ENCODE data around the gene TFCP2. TPM values are rescaled to one million over a fixed set of nuclear protein-coding genes. Genes with fewer than 3 reads are reported as not detected.

The TFCP2 gene
- total RNA-seq, 4 donors from 2014 or later: 15.0 to 24.2 (median 18.8) TPM

- Histone ChIP-seq H3K4me3 (no peak overlapping the region), H3K36me3 (peaks cover 3% of the 10 kb centered on the region), H3K4me1 (peaks cover 5% of the 10 kb centered on the region), H3K9me3 (no peaks in the 10 kb centered on the region), H3K27ac (no peak overlapping the region), H3K27me3 (no peaks in the 10 kb centered on the region)
- TF ChIP-seq POLR2AphosphoS5 (IDR thresholded peaks at IDR 0.05) (no peak), EP300 (IDR thresholded peaks at IDR 0.05) (no peak), POLR2A (IDR thresholded peaks at IDR 0.05) (no peak), CTCF (IDR thresholded peaks at IDR 0.05) (no peak)
- DNase-seq (ENCODE audit: low spot score in 2 of 2): no peak
- 95% methylated on average over 5 of the region's 5 CpGs for WGBS
Observed at GRCh38 chr12:51131745-51132521, 41.0 kb downstream of the TFCP2 start.

GRCh38 chr12:51128919-51129318 lies 44.0 kb downstream of the TFCP2 start:
- Histone ChIP-seq H3K4me3 (no peak overlapping the region), H3K4me1 (peaks cover 11% of the 10 kb centered on the region), H3K27ac (no peak overlapping the region), H3K36me3 (peaks cover 12% of the 10 kb centered on the region), H3K27me3 (no peaks in the 10 kb centered on the region), H3K9me3 (no peaks in the 10 kb centered on the region)
- TF ChIP-seq EP300 (IDR thresholded peaks at IDR 0.05): no peak
- TF ChIP-seq POLR2A (IDR thresholded peaks at IDR 0.05): no peak
- TF ChIP-seq CTCF (IDR thresholded peaks at IDR 0.05): no peak
- TF ChIP-seq POLR2AphosphoS5 (IDR thresholded peaks at IDR 0.05): no peak
- no peak for DNase-seq (ENCODE audit: low spot score in 2 of 2)
- 89% methylated on average over 3 of the region's 3 CpGs for WGBS

- Histone ChIP-seq H3K9me3 (no peaks in the 10 kb centered on the region), H3K27ac (no peak overlapping the region), H3K27me3 (no peaks in the 10 kb centered on the region), H3K36me3 (peaks cover 12% of the 10 kb centered on the region), H3K4me3 (no peak overlapping the region), H3K4me1 (peaks cover 11% of the 10 kb centered on the region)
- no peak for TF ChIP-seq POLR2AphosphoS5 (IDR thresholded peaks at IDR 0.05)
- TF ChIP-seq EP300 (IDR thresholded peaks at IDR 0.05): no peak
- DNase-seq (ENCODE audit: low spot score in 2 of 2): no peak
- WGBS: 51% methylated on average over 2 of the region's 2 CpGs
Observed at GRCh38 chr12:51127050-51127729, 45.7 kb downstream of the TFCP2 start.

GRCh38 chr12:51126297-51126696 lies 46.6 kb downstream of the TFCP2 start:
- DNase-seq (ENCODE audit: low spot score in 2 of 2): no peak
- 81% methylated on average over 2 of the region's 2 CpGs for WGBS
- no peaks in the 10 kb centered on the region for H3K27me3 ChIP-seq
- peaks cover 11% of the 10 kb centered on the region for H3K4me1 ChIP-seq
- TF ChIP-seq POLR2A (IDR thresholded peaks at IDR 0.05): no peak
- no peak for TF ChIP-seq POLR2AphosphoS5 (IDR thresholded peaks at IDR 0.05)
- TF ChIP-seq CTCF (IDR thresholded peaks at IDR 0.05): no peak
- no peak for TF ChIP-seq EP300 (IDR thresholded peaks at IDR 0.05)
- H3K4me3 ChIP-seq: no peak overlapping the region
- H3K9me3 ChIP-seq: no peaks in the 10 kb centered on the region
- no peak overlapping the region for H3K27ac ChIP-seq
- H3K36me3 ChIP-seq: peaks cover 12% of the 10 kb centered on the region

GRCh38 chr12:51124504-51124903 lies 48.4 kb downstream of the TFCP2 start:
- no peak for TF ChIP-seq POLR2AphosphoS5 (IDR thresholded peaks at IDR 0.05)
- Histone ChIP-seq H3K4me1 (peaks cover 11% of the 10 kb centered on the region), H3K36me3 (peaks cover 8% of the 10 kb centered on the region), H3K9me3 (no peaks in the 10 kb centered on the region), H3K27me3 (no peaks in the 10 kb centered on the region), H3K4me3 (no peak overlapping the region), H3K27ac (no peak overlapping the region)
- 96% methylated on average over 14 of the region's 14 CpGs for WGBS
- no peak for DNase-seq (ENCODE audit: low spot score in 2 of 2)

- no peak overlapping the region for H3K4me3 ChIP-seq
- H3K36me3 ChIP-seq: peaks cover 8% of the 10 kb centered on the region
- no peak overlapping the region for H3K27ac ChIP-seq
- TF ChIP-seq POLR2AphosphoS5 (IDR thresholded peaks at IDR 0.05): no peak
- H3K27me3 ChIP-seq: no peaks in the 10 kb centered on the region
- DNase-seq (ENCODE audit: low spot score in 2 of 2): no peak
- peaks cover 11% of the 10 kb centered on the region for H3K4me1 ChIP-seq
- no peaks in the 10 kb centered on the region for H3K9me3 ChIP-seq
Observed at GRCh38 chr12:51122844-51123243, 50.1 kb downstream of the TFCP2 start.

Measured in suprapubic skin (tissue), 4 donors.